ENCODE data around the gene FGFRL1. TPM values are rescaled to one million over a fixed set of nuclear protein-coding genes. Genes with fewer than 3 reads are reported as not detected.

Gene FGFRL1
- total and polyA plus RNA-seq, 2 donors: 5.7 to 25.7 TPM

GRCh38 chr4:1061056-1061700 is 49.8 kb downstream of the FGFRL1 start:
- H3K4me3 ChIP-seq (ENCODE audit: low read depth, low read length): no peak overlapping the region
- H3K27ac ChIP-seq (ENCODE audit: low read depth): no peak overlapping the region
- 75% methylated on average over 14 of the region's 14 CpGs for WGBS
- DNase-seq (ENCODE audit: extremely low spot score): no peak
- no peaks in the 10 kb centered on the region for H3K36me3 ChIP-seq (ENCODE audit: insufficient read depth)
- H3K4me1 ChIP-seq (ENCODE audit: insufficient read depth): no peaks in the 10 kb centered on the region

GRCh38 chr4:1061760-1062159 is 50.3 kb downstream of the FGFRL1 start:
- no peak for DNase-seq (ENCODE audit: extremely low spot score)
- Histone ChIP-seq H3K4me1 (ENCODE audit: insufficient read depth) (no peaks in the 10 kb centered on the region), H3K4me3 (ENCODE audit: low read depth, low read length) (no peak overlapping the region), H3K27ac (ENCODE audit: low read depth) (no peak overlapping the region), H3K36me3 (ENCODE audit: insufficient read depth) (no peaks in the 10 kb centered on the region)
- WGBS: 78% methylated on average over 6 of the region's 6 CpGs

- no peak overlapping the region for H3K4me3 ChIP-seq (ENCODE audit: low read depth, low read length)
- H3K4me1 ChIP-seq (ENCODE audit: insufficient read depth): no peaks in the 10 kb centered on the region
- 51% methylated on average over 7 of the region's 7 CpGs for WGBS
- H3K27ac ChIP-seq (ENCODE audit: low read depth): no peak overlapping the region
- no peak for DNase-seq (ENCODE audit: extremely low spot score)
- no peaks in the 10 kb centered on the region for H3K36me3 ChIP-seq (ENCODE audit: insufficient read depth)
Observed at GRCh38 chr4:1062419-1062818, 51.0 kb downstream of the FGFRL1 start.

DNA sequence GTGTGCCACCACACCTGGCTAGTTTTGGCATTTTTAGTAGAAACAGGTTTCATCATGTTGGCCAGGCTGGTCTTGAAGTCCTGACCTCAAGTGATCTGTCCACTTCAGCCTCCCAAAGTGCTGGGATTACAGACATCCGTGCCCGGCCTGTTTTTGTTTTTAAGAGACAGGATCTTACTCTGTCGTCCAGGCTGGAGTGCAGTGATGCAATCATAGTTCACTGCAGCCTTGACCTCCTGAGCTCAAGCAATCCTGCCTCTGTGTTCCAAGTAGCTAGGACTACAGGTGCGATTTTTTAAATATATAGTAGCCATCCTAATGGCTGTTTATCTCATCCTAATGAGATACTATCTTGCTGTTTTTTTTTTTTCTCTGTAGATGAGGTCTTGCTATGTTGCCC is 54.3 kb downstream of the FGFRL1 start:
- H3K27ac ChIP-seq (ENCODE audit: low read depth): no peak overlapping the region
- H3K36me3 ChIP-seq (ENCODE audit: insufficient read depth): no peaks in the 10 kb centered on the region
- 45% methylated on average over 4 of the region's 4 CpGs for WGBS
- H3K4me1 ChIP-seq (ENCODE audit: insufficient read depth): no peaks in the 10 kb centered on the region
- no peak overlapping the region for H3K4me3 ChIP-seq (ENCODE audit: low read depth, low read length)
- no peak for DNase-seq (ENCODE audit: extremely low spot score)

DNA sequence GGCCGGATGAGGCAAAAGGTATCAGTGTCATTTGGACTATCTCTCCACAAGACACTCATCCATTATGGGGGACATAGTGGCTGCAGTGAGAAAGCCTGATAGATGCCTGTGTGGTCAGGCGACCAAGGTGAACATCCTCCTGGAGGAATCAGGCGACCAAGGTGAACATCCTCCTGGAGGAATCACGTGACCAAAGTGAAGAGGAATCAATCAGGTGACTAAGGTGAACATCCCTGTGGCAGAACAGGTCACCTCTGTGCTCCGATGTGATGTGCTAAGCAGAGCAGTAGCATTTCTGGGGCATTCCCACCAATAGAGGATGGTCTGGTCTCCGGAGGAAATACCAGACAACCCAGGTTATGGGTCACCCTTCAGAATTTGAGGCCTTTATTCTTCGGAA is 58.0 kb downstream of the FGFRL1 start:
- no peaks in the 10 kb centered on the region for H3K4me1 ChIP-seq (ENCODE audit: insufficient read depth)
- no peak overlapping the region for H3K4me3 ChIP-seq (ENCODE audit: low read depth, low read length)
- no peaks in the 10 kb centered on the region for H3K36me3 ChIP-seq (ENCODE audit: insufficient read depth)
- 87% methylated on average over 7 of the region's 7 CpGs for whole genome bisulfite sequencing
- H3K27ac ChIP-seq (ENCODE audit: low read depth): no peak overlapping the region
- DNase-seq (ENCODE audit: extremely low spot score): no peak

- DNase-seq (ENCODE audit: extremely low spot score): no peak
- 25% methylated on average over 11 of the region's 11 CpGs for WGBS
- Histone ChIP-seq H3K4me1 (ENCODE audit: insufficient read depth) (no peaks in the 10 kb centered on the region), H3K4me3 (ENCODE audit: low read depth, low read length) (no peak overlapping the region), H3K27ac (ENCODE audit: low read depth) (no peak overlapping the region), H3K36me3 (ENCODE audit: insufficient read depth) (no peaks in the 10 kb centered on the region)
Observed at GRCh38 chr4:1072830-1073446, 61.5 kb downstream of the FGFRL1 start.

GRCh38 chr4:1074077-1074476 is 62.7 kb downstream of the FGFRL1 start:
- Histone ChIP-seq H3K27ac (ENCODE audit: low read depth) (no peak overlapping the region), H3K4me1 (ENCODE audit: insufficient read depth) (no peaks in the 10 kb centered on the region), H3K36me3 (ENCODE audit: insufficient read depth) (no peaks in the 10 kb centered on the region), H3K4me3 (ENCODE audit: low read depth, low read length) (no peak overlapping the region)
- WGBS: 86% methylated on average over 9 of the region's 9 CpGs
- no peak for DNase-seq (ENCODE audit: extremely low spot score)

DNA sequence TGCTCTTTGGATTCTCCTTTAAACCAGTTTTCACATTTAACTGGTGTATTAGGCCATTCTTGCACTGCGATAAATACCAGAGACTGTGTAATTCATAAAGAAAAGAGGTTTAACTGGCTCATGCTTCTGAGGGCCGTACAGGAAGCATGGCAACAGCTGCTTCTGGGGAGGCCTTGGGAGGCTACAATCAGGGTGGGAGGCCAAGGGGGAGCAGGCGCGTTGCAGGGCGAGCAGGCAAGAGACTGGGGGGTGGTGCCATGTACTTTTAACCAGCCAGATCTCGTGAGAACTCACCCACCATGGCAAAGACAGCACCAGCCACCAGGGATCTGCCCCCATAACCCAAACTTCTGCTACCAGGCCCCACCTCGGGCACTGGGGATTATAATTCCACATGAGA is 63.8 kb downstream of the FGFRL1 start:
- 65% methylated on average over 7 of the region's 7 CpGs for WGBS
- no peak overlapping the region for H3K4me3 ChIP-seq (ENCODE audit: low read depth, low read length)
- DNase-seq (ENCODE audit: extremely low spot score): no peak
- no peaks in the 10 kb centered on the region for H3K36me3 ChIP-seq (ENCODE audit: insufficient read depth)
- H3K27ac ChIP-seq (ENCODE audit: low read depth): no peak overlapping the region
- H3K4me1 ChIP-seq (ENCODE audit: insufficient read depth): no peaks in the 10 kb centered on the region

- 73% methylated on average over 11 of the region's 11 CpGs for WGBS
- no peaks in the 10 kb centered on the region for H3K36me3 ChIP-seq (ENCODE audit: insufficient read depth)
Observed at GRCh38 chr4:1075809-1076699, 64.6 kb downstream of the FGFRL1 start.

More at GRCh38 chr4:1075809-1076699, 64.6 kb downstream of the FGFRL1 start:
- Histone ChIP-seq H3K4me1 (ENCODE audit: insufficient read depth) (no peaks in the 10 kb centered on the region), H3K4me3 (ENCODE audit: low read depth, low read length) (no peak overlapping the region), H3K27ac (ENCODE audit: low read depth) (no peak overlapping the region)
- no peak for DNase-seq (ENCODE audit: extremely low spot score)

Other genes with a start within 250 kb of the FGFRL1 start
- 0.48 TPM for gene CPLX1, start 185.5 kb upstream of the FGFRL1 start, total RNA-seq
- gene CPLX1, start 185.5 kb upstream of the FGFRL1 start, polyA plus RNA-seq: 3.6 TPM
- 44.8 TPM for gene GAK, start 79.3 kb upstream of the FGFRL1 start, total RNA-seq
- 76.2 TPM for gene GAK, start 79.3 kb upstream of the FGFRL1 start, polyA plus RNA-seq
- gene TMEM175, start 79.2 kb upstream of the FGFRL1 start, total RNA-seq: 16.8 TPM
- 32.8 TPM for gene TMEM175, start 79.2 kb upstream of the FGFRL1 start, polyA plus RNA-seq
- gene DGKQ, start 38.1 kb upstream of the FGFRL1 start, total RNA-seq: 5.0 TPM
- 10.0 TPM for gene DGKQ, start 38.1 kb upstream of the FGFRL1 start, polyA plus RNA-seq
- 7.9 TPM for gene IDUA, start 24.6 kb upstream of the FGFRL1 start, total RNA-seq
- gene IDUA, start 24.6 kb upstream of the FGFRL1 start, polyA plus RNA-seq: 18.2 TPM
- 0.05 TPM for gene SLC26A1, start 18.2 kb upstream of the FGFRL1 start, total RNA-seq
- 0.20 TPM for gene SLC26A1, start 18.2 kb upstream of the FGFRL1 start, polyA plus RNA-seq
- gene RNF212, start 101.9 kb downstream of the FGFRL1 start, total RNA-seq: 4.0 TPM
- gene RNF212, start 101.9 kb downstream of the FGFRL1 start, polyA plus RNA-seq: 4.2 TPM
- gene SPON2, start 161.0 kb downstream of the FGFRL1 start, total RNA-seq: 119 TPM
- 123 TPM for gene SPON2, start 161.0 kb downstream of the FGFRL1 start, polyA plus RNA-seq
- 85.9 TPM for gene CTBP1, start 237.5 kb downstream of the FGFRL1 start, total RNA-seq
- 140 TPM for gene CTBP1, start 237.5 kb downstream of the FGFRL1 start, polyA plus RNA-seq

Data from urinary bladder (tissue), 4 donors.